Caco-2 (cell line): ENCODE data around the gene PPM1G. TPM values are rescaled to one million over a fixed set of nuclear protein-coding genes. Genes with fewer than 3 reads are reported as not detected.

ENCODE experiments used
- BruUV-seq: library from RNA; stranded (reverse); fragments of 400-500 nt; replicated peaks from 2 replicates; lab custom pipeline; 2021; lab: Mats Ljungman, UMichigan
- CTCF ChIA-PET: fragments of 300-600 bp; sonication (Branson Sonifier 250); formaldehyde crosslinking; loops from one replicate; lab custom pipeline; 2022; ENCODE audit warnings: antibody characterized with exemption; lab: Charles Lee
- POLR2A ChIA-PET: fragments of 300-600 bp; sonication (Branson Sonifier 250); formaldehyde crosslinking; loops from one replicate; lab custom pipeline; 2022; ENCODE audit warnings: antibody characterized with exemption; lab: Charles Lee
- DNase-seq, 2 experiments: peaks; one replicate each; pipeline versions ENCODE4 v3.0.0 to v3.0.0-alpha.2; 2020 to 2022
- H3K27me3 ChIP-seq: replicated peaks from 2 replicates; pipeline ENCODE4 v1.6.0; 2011; ENCODE audit warnings: low read length; ENCODE audit not compliant: control insufficient read depth, insufficient read depth
- H3K36me3 ChIP-seq: 2 replicates; pipeline ENCODE4 v1.5.1; 2011; ENCODE audit warnings: low read length; ENCODE audit not compliant: control insufficient read depth, insufficient read depth
- H3K4me1 ChIP-seq: fragments of 250-450 bp; sonication (Bioruptor Pico); 2 replicates; pipeline ENCODE4 v1.5.1; 2020; ENCODE audit warnings: mild to moderate bottlenecking
- H3K4me3 ChIP-seq: 2 replicates; pipeline ENCODE4 v1.5.1; 2011; ENCODE audit warnings: low read depth, mild to moderate bottlenecking, control low read depth, low read length
- H3K9me3 ChIP-seq: fragments of 250-450 bp; sonication (Bioruptor Pico); 2 replicates; pipeline ENCODE4 v1.5.1; 2020; ENCODE audit warnings: mild to moderate bottlenecking, moderate library complexity
- H3K27ac Mint-ChIP-seq: one replicate; pipeline ENCODE4 v1.8.0; 2022; ENCODE audit warnings: mixed read lengths; ENCODE audit not compliant: unreplicated experiment
- H3K27me3 Mint-ChIP-seq: one replicate; pipeline ENCODE4 v1.8.0; 2022; ENCODE audit warnings: mixed read lengths; ENCODE audit not compliant: insufficient read depth, unreplicated experiment
- H3K36me3 Mint-ChIP-seq: one replicate; pipeline ENCODE4 v1.8.0; 2022; ENCODE audit warnings: mild to moderate bottlenecking, mixed read lengths; ENCODE audit not compliant: insufficient read depth, unreplicated experiment
- H3K4me1 Mint-ChIP-seq: one replicate; pipeline ENCODE4 v1.8.0; 2022; ENCODE audit warnings: low read depth, mixed read lengths; ENCODE audit not compliant: unreplicated experiment
- H3K4me3 Mint-ChIP-seq: one replicate; pipeline ENCODE4 v1.8.0; 2022; ENCODE audit warnings: mild to moderate bottlenecking, moderate library complexity, mixed read lengths; ENCODE audit not compliant: unreplicated experiment
- H3K9me3 Mint-ChIP-seq: one replicate; pipeline ENCODE4 v1.8.0; 2022; ENCODE audit warnings: mixed read lengths; ENCODE audit not compliant: unreplicated experiment
- CTCF ChIP-seq, 2 experiments: fragments of 200-600 bp in 1 of 2; IDR thresholded peaks; 1 replicate in 1 of 2; 2 replicates in 1 of 2; pipeline versions ENCODE4 v1.5.1 to v1.8.0; 2011 to 2022; ENCODE audit warnings: antibody characterized with exemption in 1 of 2, control low read depth in 1 of 2, inconsistent platforms in 1 of 2, low read depth in 1 of 2, low read length in 1 of 2, mild to moderate bottlenecking in 1 of 2, moderate library complexity in 1 of 2; ENCODE audit not compliant: insufficient read depth in 1 of 2, severe bottlenecking in 1 of 2, unreplicated experiment in 1 of 2
- intact Hi-C: fragments of 100-400 bp; cut with micrococcal nuclease; formaldehyde crosslinking; loops from one replicate; pipeline ENCODE4 v1.10.0; 2022; ENCODE audit not compliant: unreplicated experiment
- total RNA-seq: library from RNA; stranded (reverse); gene quantifications from 2 replicates; pipeline ENCODE4 v1.2.3, GENCODE V29; 2022

Gene PPM1G
- total RNA-seq, 1 experiment from 2014 or later = 140 TPM

- CTCF ChIA-PET = no interaction called here
- Histone ChIP-seq H3K9me3 (no peaks in the 10 kb centered on the region), H3K27me3 (no peaks in the 10 kb centered on the region), H3K4me1 (peaks cover 22% of the 10 kb centered on the region), H3K4me3 (no peak overlapping the region), H3K36me3 (no peaks in the 10 kb centered on the region)
- Mint-ChIP-seq H3K4me3 (no peak overlapping the region), H3K27me3 (no peaks in the 10 kb centered on the region), H3K4me1 (peaks cover 5% of the 10 kb centered on the region), H3K27ac (no peak overlapping the region), H3K9me3 (no peaks in the 10 kb centered on the region), H3K36me3 (peaks cover under 1% of the 10 kb centered on the region)
- TF ChIP-seq CTCF (IDR thresholded peaks at IDR 0.05; ENCODE audit: insufficient read depth in 1 of 2, low read depth in 1 of 2, low read length in 1 of 2, severe bottlenecking in 1 of 2, unreplicated experiment in 1 of 2) = no peak
- intact Hi-C loops = no loop called here
- DNase-seq = no peak
- POLR2A ChIA-PET = no interaction called here
- BruUV-seq = no TSS peak
These were observed 13.6 kb upstream of the PPM1G start for GRCh38 chr2:27422958-27423357.

- Histone ChIP-seq H3K4me3 (no peak overlapping the region), H3K4me1 (peaks cover 13% of the 10 kb centered on the region), H3K27me3 (no peaks in the 10 kb centered on the region), H3K36me3 (no peaks in the 10 kb centered on the region), H3K9me3 (no peaks in the 10 kb centered on the region)
- Mint-ChIP-seq H3K36me3 (no peaks in the 10 kb centered on the region), H3K4me1 (no peaks in the 10 kb centered on the region), H3K27me3 (no peaks in the 10 kb centered on the region), H3K9me3 (no peaks in the 10 kb centered on the region), H3K4me3 (no peak overlapping the region), H3K27ac (no peak overlapping the region)
- POLR2A ChIA-PET = no interaction called here
- no TSS peak for BruUV-seq
- intact Hi-C loops = no loop called here
- CTCF ChIA-PET = no interaction called here
- no peak for DNase-seq
- TF ChIP-seq CTCF (IDR thresholded peaks at IDR 0.05; ENCODE audit: insufficient read depth in 1 of 2, low read depth in 1 of 2, low read length in 1 of 2, severe bottlenecking in 1 of 2, unreplicated experiment in 1 of 2) = no peak
These were observed 12.4 kb upstream of the PPM1G start for GRCh38 chr2:27421660-27422250.

GRCh38 chr2:27420996-27421395 is 11.6 kb upstream of the PPM1G start:
- Histone ChIP-seq H3K27me3 (no peaks in the 10 kb centered on the region), H3K36me3 (no peaks in the 10 kb centered on the region), H3K4me3 (no peak overlapping the region), H3K9me3 (no peaks in the 10 kb centered on the region), H3K4me1 (0 out of 2 replicates have a peak, but pooled peaks cover 8% of the 10 kb centered on the region)
- H3K4me1 Mint-ChIP-seq = no peaks in the 10 kb centered on the region
- DNase-seq = no peak
- H3K27me3 Mint-ChIP-seq = no peaks in the 10 kb centered on the region
- H3K36me3 Mint-ChIP-seq = no peaks in the 10 kb centered on the region
- H3K9me3 Mint-ChIP-seq = no peaks in the 10 kb centered on the region
- CTCF ChIA-PET = no interaction called here
- POLR2A ChIA-PET = no interaction called here
- H3K4me3 Mint-ChIP-seq = no peak overlapping the region
- H3K27ac Mint-ChIP-seq = no peak overlapping the region
- no peak for TF ChIP-seq CTCF (IDR thresholded peaks at IDR 0.05; ENCODE audit: insufficient read depth in 1 of 2, low read depth in 1 of 2, low read length in 1 of 2, severe bottlenecking in 1 of 2, unreplicated experiment in 1 of 2)
- BruUV-seq = no TSS peak
- intact Hi-C loops = no loop called here
